H9 (cell line): Measurements from ENCODE around the gene PARD3. TPM values are rescaled to one million over a fixed set of nuclear protein-coding genes. Genes with fewer than 3 reads are reported as not detected.

Experiments
- DNase-seq: peaks from one replicate; pipeline ENCODE4 v3.0.0-alpha.2; 2017
- H2AFZ ChIP-seq: one replicate; pipeline ENCODE4 v1.6.1; 2013; ENCODE audit warnings: mild to moderate bottlenecking, low read length, control low read depth, moderate library complexity
- H2AK5ac ChIP-seq: 2 replicates; pipeline ENCODE4 v1.6.1; 2013; ENCODE audit warnings: low read length, control low read depth, mixed read lengths; ENCODE audit not compliant: insufficient read length
- H2BK120ac ChIP-seq: one replicate; pipeline ENCODE4 v1.6.1; 2013; ENCODE audit warnings: low read depth, mild to moderate bottlenecking, low read length, control low read depth, inconsistent platforms; ENCODE audit not compliant: poor library complexity, severe bottlenecking
- H2BK12ac ChIP-seq: 2 replicates; pipeline ENCODE4 v1.6.1; 2013; ENCODE audit warnings: low read length, control low read depth, mixed read lengths, low read depth; ENCODE audit not compliant: insufficient read length
- H2BK15ac ChIP-seq: 2 replicates; pipeline ENCODE4 v1.6.1; 2013; ENCODE audit warnings: low read depth, low read length, control low read depth
- H2BK20ac ChIP-seq: one replicate; pipeline ENCODE4 v1.6.1; 2013; ENCODE audit warnings: low read depth, mild to moderate bottlenecking, low read length, control low read depth, inconsistent platforms; ENCODE audit not compliant: poor library complexity, severe bottlenecking
- H2BK5ac ChIP-seq: 2 replicates; pipeline ENCODE4 v1.6.1; 2013; ENCODE audit warnings: low read length, control low read depth, mixed read lengths; ENCODE audit not compliant: insufficient read length
- H3K14ac ChIP-seq: 2 replicates; pipeline ENCODE4 v1.6.1; 2013; ENCODE audit warnings: low read length, control low read depth; ENCODE audit not compliant: insufficient read depth
- H3K18ac ChIP-seq: 2 replicates; pipeline ENCODE4 v1.6.1; 2013; ENCODE audit warnings: low read depth, mild to moderate bottlenecking, mixed read lengths, low read length, control low read depth; ENCODE audit not compliant: insufficient read length
- H3K23ac ChIP-seq: 2 replicates; pipeline ENCODE4 v1.6.1; 2013; ENCODE audit warnings: low read length, control low read depth, mixed read lengths, low read depth; ENCODE audit not compliant: insufficient read length
- H3K23me2 ChIP-seq: 2 replicates; pipeline ENCODE4 v1.6.1; 2013; ENCODE audit warnings: low read depth, mild to moderate bottlenecking, mixed read lengths, low read length, control low read depth; ENCODE audit not compliant: insufficient read length, poor library complexity, severe bottlenecking
- H3K27ac ChIP-seq: 2 replicates; pipeline ENCODE4 v1.5.1; 2013; ENCODE audit warnings: low read length, control low read depth, mixed read lengths, low read depth; ENCODE audit not compliant: insufficient read length
- H3K27me3 ChIP-seq: 2 replicates; pipeline ENCODE4 v1.6.1; 2013; ENCODE audit warnings: low read length, control low read depth, inconsistent platforms; ENCODE audit not compliant: insufficient read depth
- H3K4ac ChIP-seq: 2 replicates; pipeline ENCODE4 v1.6.1; 2013; ENCODE audit warnings: low read depth, mild to moderate bottlenecking, control low read depth, inconsistent platforms, low read length, moderate library complexity
- H3K4me1 ChIP-seq: 2 replicates; pipeline ENCODE4 v1.6.1; 2013; ENCODE audit warnings: low read length, control low read depth, inconsistent platforms; ENCODE audit not compliant: insufficient read depth
- H3K4me2 ChIP-seq: 2 replicates; pipeline ENCODE4 v1.6.1; 2013; ENCODE audit warnings: low read length, control low read depth, mixed read lengths; ENCODE audit not compliant: insufficient read length, insufficient read depth
- H3K56ac ChIP-seq: 2 replicates; pipeline ENCODE4 v1.6.1; 2013; ENCODE audit warnings: low read depth, mild to moderate bottlenecking, mixed read lengths, low read length, control low read depth; ENCODE audit not compliant: insufficient read length
- H3K79me1 ChIP-seq: 2 replicates; pipeline ENCODE4 v1.6.1; 2013; ENCODE audit warnings: low read depth, mild to moderate bottlenecking, moderate library complexity, low read length, control low read depth, inconsistent platforms; ENCODE audit not compliant: insufficient read depth, poor library complexity, severe bottlenecking
- H3K79me2 ChIP-seq: 2 replicates; pipeline ENCODE4 v1.6.1; 2013; ENCODE audit warnings: low read length, control low read depth, inconsistent platforms; ENCODE audit not compliant: insufficient read depth
- H3K9ac ChIP-seq: 2 replicates; pipeline ENCODE4 v1.6.1; 2013; ENCODE audit warnings: low read length, control low read depth, mixed read lengths; ENCODE audit not compliant: insufficient read length; ENCODE audit errors: extremely low read depth
- H3K9me3 ChIP-seq: one replicate; pipeline ENCODE4 v1.6.1; 2013; ENCODE audit warnings: low read depth, low read length, inconsistent platforms; ENCODE audit not compliant: control insufficient read depth
- H3T11ph ChIP-seq: one replicate; pipeline ENCODE4 v1.6.1; 2013; ENCODE audit warnings: mild to moderate bottlenecking, low read length, control low read depth, inconsistent platforms
- H4K20me1 ChIP-seq: one replicate; pipeline ENCODE4 v1.6.1; 2013; ENCODE audit not compliant: control insufficient read depth, insufficient read length, insufficient read depth
- H4K5ac ChIP-seq: 2 replicates; pipeline ENCODE4 v1.6.1; 2013; ENCODE audit warnings: low read depth, mild to moderate bottlenecking, mixed read lengths, low read length, control low read depth; ENCODE audit not compliant: insufficient read length
- H4K8ac ChIP-seq: replicated peaks from 2 replicates; pipeline ENCODE4 v1.6.1; 2013; ENCODE audit warnings: low read length, control low read depth, mixed read lengths, low read depth; ENCODE audit not compliant: insufficient read length
- H4K91ac ChIP-seq: 2 replicates; pipeline ENCODE4 v1.6.1; 2013; ENCODE audit warnings: low read depth, mild to moderate bottlenecking, moderate library complexity, mixed read lengths, low read length, control low read depth; ENCODE audit not compliant: insufficient read length
- H3K27ac Mint-ChIP-seq, 3 experiments: 2 replicates in 2 of 3; 3 replicates in 1 of 3; pipeline ENCODE4 v1.8.0; 2020 to 2021; ENCODE audit warnings: mixed read lengths in 3 of 3, mild to moderate bottlenecking in 1 of 3, moderate library complexity in 1 of 3
- H3K27me3 Mint-ChIP-seq: 2 replicates; pipeline ENCODE4 v1.8.0; 2021; ENCODE audit warnings: low read depth, mild to moderate bottlenecking, moderate library complexity, mixed read lengths
- H3K36me3 Mint-ChIP-seq, 3 experiments: 2 replicates in 2 of 3; 3 replicates in 1 of 3; pipeline ENCODE4 v1.8.0; 2020 to 2021; ENCODE audit warnings: low read depth in 3 of 3, mixed read lengths in 3 of 3; ENCODE audit not compliant: insufficient read depth in 1 of 3
- H3K4me1 Mint-ChIP-seq, 2 experiments: 2 replicates each; pipeline ENCODE4 v1.8.0; 2020; ENCODE audit warnings: mixed read lengths in 2 of 2
- H3K4me3 Mint-ChIP-seq, 2 experiments: 2 replicates in 1 of 2; 3 replicates in 1 of 2; pipeline ENCODE4 v1.8.0; 2020 to 2021; ENCODE audit warnings: mild to moderate bottlenecking in 2 of 2, mixed read lengths in 2 of 2, moderate library complexity in 1 of 2
- H3K9me3 Mint-ChIP-seq, 2 experiments: 2 replicates in 1 of 2; 3 replicates in 1 of 2; pipeline ENCODE4 v1.8.0; 2020; ENCODE audit warnings: mild to moderate bottlenecking in 2 of 2, mixed read lengths in 2 of 2, moderate library complexity in 1 of 2
- CTCF ChIP-seq: fragments of 200-600 bp; sonication (generic); conservative IDR thresholded peaks from 3 replicates; pipeline ENCODE4 v1.8.0; 2021; ENCODE audit warnings: antibody characterized with exemption, mild to moderate bottlenecking
- WGBS: extraction: QIAGEN DNeasy Blood & Tissue Kit; methylation state at CpG from one replicate; pipeline ENCODE4 v1.1.7; 2013; ENCODE audit warnings: missing lambda C conversion rate, low lambda C conversion rate, mixed read lengths; ENCODE audit not compliant: insufficient read length; ENCODE audit errors: extremely low coverage; 5-methylcytosine and 5-hydroxymethylcytosine counted together
- total RNA-seq: library from RNA; stranded (reverse); gene quantifications from 2 replicates; pipeline ENCODE4 v1.2.1, GENCODE V29; 2021

The PARD3 gene
- total RNA-seq, 1 experiment from 2014 or later: 44.7 TPM

DNA sequence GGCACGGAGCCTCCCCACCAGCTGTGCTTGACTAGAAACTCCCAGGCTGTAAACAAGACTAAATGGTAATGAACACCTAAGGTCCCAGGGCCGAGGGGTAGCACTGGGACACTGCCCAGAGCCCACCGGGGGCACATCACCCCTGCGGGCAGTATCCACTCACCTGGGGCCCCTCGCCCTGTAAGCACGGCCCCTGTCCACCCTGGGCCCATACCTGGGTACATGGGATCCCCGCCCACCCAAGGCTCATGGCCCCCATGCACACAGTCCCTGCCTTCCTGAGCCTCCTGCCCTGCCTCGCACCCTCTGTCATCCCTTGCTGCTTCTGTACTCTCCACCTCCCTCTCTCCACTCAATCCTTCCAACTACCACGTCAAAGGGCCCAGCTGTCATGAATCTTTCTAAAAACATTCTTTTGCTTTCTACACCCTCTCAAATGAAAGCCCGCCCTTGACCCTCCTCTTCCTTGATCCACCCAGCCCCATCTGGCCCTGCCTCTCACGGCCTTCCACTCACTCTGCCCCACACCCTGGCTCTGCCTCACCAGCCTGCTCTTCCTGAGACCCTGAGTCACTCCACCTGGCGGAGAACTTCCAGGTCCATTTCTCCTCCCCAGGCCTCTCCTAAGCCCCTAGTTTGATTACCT lies 173.1 kb downstream of the PARD3 start:
- no peaks in the 10 kb centered on the region for H3K9me3 Mint-ChIP-seq
- H2BK5ac ChIP-seq: no peak overlapping the region
- no peaks in the 10 kb centered on the region for H4K20me1 ChIP-seq
- peak overlapping the region in 2 of 3 experiments; percentile 79 to 88; a peak in 6 of 7 replicates for H3K27ac Mint-ChIP-seq
- H3K4me1 ChIP-seq: no peaks in the 10 kb centered on the region; the same call in 1 of the 2 replicates
- no peak for TF ChIP-seq CTCF
- H3K9ac ChIP-seq: no peak overlapping the region
- H3K18ac ChIP-seq: no peak overlapping the region
- H3K4me1 Mint-ChIP-seq: peaks cover 31 to 35% of the 10 kb centered on the region in 2 experiments
- no peak overlapping the region for H3K56ac ChIP-seq
- no peaks in the 10 kb centered on the region; the same call in 1 of the 2 replicates for H3K79me2 ChIP-seq
- no peak overlapping the region for H2AFZ ChIP-seq
- H3K4me2 ChIP-seq: no peak overlapping the region
- H2AK5ac ChIP-seq: no peak overlapping the region
- no peaks in the 10 kb centered on the region for H3K36me3 Mint-ChIP-seq
- H3K79me1 ChIP-seq: no peaks in the 10 kb centered on the region
- H3K23ac ChIP-seq: no peak overlapping the region
- H3K4ac ChIP-seq: no peak overlapping the region
- H3K27ac ChIP-seq: no peak overlapping the region
- H3T11ph ChIP-seq: no peak overlapping the region
- H3K27me3 ChIP-seq: no peaks in the 10 kb centered on the region
- H3K27me3 Mint-ChIP-seq: no peaks in the 10 kb centered on the region; the same call in 1 of the 2 replicates
- H3K9me3 ChIP-seq: no peaks in the 10 kb centered on the region
- no peak overlapping the region for H4K5ac ChIP-seq
- H4K8ac ChIP-seq: no peak overlapping the region
- H3K14ac ChIP-seq: no peak overlapping the region; the same call in 1 of the 2 replicates
- H3K4me3 Mint-ChIP-seq: no peak overlapping the region; a peak in 1 of 5 replicates
- no peak overlapping the region for H2BK15ac ChIP-seq
- no peak overlapping the region for H2BK120ac ChIP-seq
- WGBS: no CpG with 5 or more reads among the region's 12 CpGs
- H2BK20ac ChIP-seq: no peak overlapping the region
- DNase-seq: no peak
- no peak overlapping the region for H2BK12ac ChIP-seq
- no peak overlapping the region for H4K91ac ChIP-seq
- H3K23me2 ChIP-seq: no peaks in the 10 kb centered on the region
